OCI-LY1 (cell line): ENCODE results near the gene POU6F2.

Experiments
- H2AFZ ChIP-seq: fragments of 200-600 bp; sonication (generic), shearing (Covaris generic); 2 replicates; pipeline ENCODE4 v1.6.0; 2014; ENCODE audit warnings: antibody characterized with exemption, mild to moderate bottlenecking, low read length
- H3F3A ChIP-seq: fragments of 200-600 bp; sonication (generic), shearing (Covaris generic); 2 replicates; pipeline ENCODE4 v1.6.0; 2014; ENCODE audit warnings: mild to moderate bottlenecking, antibody characterized with exemption, low read length, moderate library complexity; ENCODE audit not compliant: insufficient read depth
- H3K27ac ChIP-seq: fragments of 200-600 bp; sonication (generic); 2 replicates; pipeline ENCODE4 v1.5.1; 2014; ENCODE audit warnings: low read length, mixed run types, mild to moderate bottlenecking, low read depth; ENCODE audit not compliant: poor library complexity, severe bottlenecking
- H3K27me3 ChIP-seq: fragments of 200-600 bp; sonication (generic); 2 replicates; pipeline ENCODE4 v1.6.0; 2014; ENCODE audit warnings: antibody characterized with exemption, mild to moderate bottlenecking, low read length, moderate library complexity; ENCODE audit not compliant: insufficient read depth
- H3K36me3 ChIP-seq: fragments of 200-600 bp; sonication (generic); 2 replicates; pipeline ENCODE4 v1.6.1; 2014; ENCODE audit warnings: mild to moderate bottlenecking, antibody characterized with exemption, low read length, moderate library complexity, mixed read lengths; ENCODE audit not compliant: insufficient read depth
- H3K4me1 ChIP-seq: fragments of 200-600 bp; sonication (generic); 2 replicates; pipeline ENCODE4 v1.5.1; 2014; ENCODE audit warnings: mild to moderate bottlenecking, low read length, moderate library complexity; ENCODE audit not compliant: insufficient read depth, severe bottlenecking
- H3K4me2 ChIP-seq: fragments of 200-600 bp; sonication (generic), shearing (Covaris generic); 2 replicates; pipeline ENCODE4 v1.6.1; 2014; ENCODE audit warnings: low read length
- H3K4me3 ChIP-seq: fragments of 200-600 bp; sonication (generic); 2 replicates; pipeline ENCODE4 v1.5.1; 2014; ENCODE audit warnings: low read length, low read depth, mild to moderate bottlenecking, mixed read lengths; ENCODE audit not compliant: poor library complexity, severe bottlenecking
- H3K79me2 ChIP-seq: fragments of 200-600 bp; shearing (Covaris generic); 2 replicates; pipeline ENCODE4 v1.6.1; 2016; ENCODE audit warnings: mixed run types, low read length, mixed read lengths; ENCODE audit not compliant: insufficient read depth
- H3K9ac ChIP-seq: fragments of 200-600 bp; sonication (generic), shearing (Covaris generic); 2 replicates; pipeline ENCODE4 v1.6.1; 2014; ENCODE audit warnings: mild to moderate bottlenecking, low read length, mixed read lengths
- H3K9me2 ChIP-seq: fragments of 200-600 bp; sonication (generic), shearing (Covaris generic); 2 replicates; pipeline ENCODE4 v1.6.1; 2014; ENCODE audit warnings: low read depth, mild to moderate bottlenecking, low read length, mixed read lengths
- H3K9me3 ChIP-seq: fragments of 200-600 bp; shearing (Covaris generic); 2 replicates; pipeline ENCODE4 v1.6.1; 2014; ENCODE audit warnings: low read length, mixed read lengths
- H4K20me1 ChIP-seq: fragments of 200-600 bp; sonication (generic), shearing (Covaris generic); 2 replicates; pipeline ENCODE4 v1.6.0; 2016; ENCODE audit warnings: mild to moderate bottlenecking, low read length; ENCODE audit not compliant: insufficient read depth
- CTCF ChIP-seq: fragments of 200-600 bp; sonication (generic), shearing (Covaris generic); IDR thresholded peaks from 2 replicates; pipeline ENCODE4 v1.5.1; 2017; ENCODE audit warnings: mild to moderate bottlenecking, antibody characterized with exemption, low read length, moderate library complexity, mixed read lengths
- EZH2 ChIP-seq: fragments of 200-600 bp; sonication (generic), shearing (Covaris generic); IDR thresholded peaks from 2 replicates; pipeline ENCODE4 v1.8.0; 2017; ENCODE audit warnings: borderline replicate concordance, mixed run types, mild to moderate bottlenecking, antibody characterized with exemption, low read length, moderate library complexity, mixed read lengths

POU6F2 gene

GRCh38 chr7:39510864-39511354 is 533.2 kb downstream of the POU6F2 start:
- Histone ChIP-seq H3K4me2 (no peak overlapping the region), H3K36me3 (no peaks in the 10 kb centered on the region), H3K27me3 (no peaks in the 10 kb centered on the region; the same call in none of the 2 replicates)

GRCh38 chr7:39515534-39516228 is 538.0 kb downstream of the POU6F2 start:
- Histone ChIP-seq H3K4me3 (no peak overlapping the region), H3K9ac (no peak overlapping the region), H3K79me2 (no peaks in the 10 kb centered on the region), H3F3A (no peaks in the 10 kb centered on the region), H3K27ac (no peak overlapping the region), H3K9me3 (no peaks in the 10 kb centered on the region), H3K4me2 (no peak overlapping the region), H3K36me3 (no peaks in the 10 kb centered on the region), H3K9me2 (no peaks in the 10 kb centered on the region), H3K27me3 (peaks cover 3% of the 10 kb centered on the region; the same call in 1 of the 2 replicates), H3K4me1 (no peaks in the 10 kb centered on the region), H4K20me1 (no peaks in the 10 kb centered on the region), H2AFZ (no peak overlapping the region)
- TF ChIP-seq EZH2 (no peak), CTCF (no peak)

More at GRCh38 chr7:39510864-39511354, 533.2 kb downstream of the POU6F2 start:
- Histone ChIP-seq H3K9me3 (no peaks in the 10 kb centered on the region), H2AFZ (no peak overlapping the region), H3F3A (no peaks in the 10 kb centered on the region), H3K4me1 (no peaks in the 10 kb centered on the region), H3K27ac (no peak overlapping the region), H3K4me3 (no peak overlapping the region), H3K9ac (no peak overlapping the region), H3K79me2 (no peaks in the 10 kb centered on the region), H4K20me1 (no peaks in the 10 kb centered on the region), H3K9me2 (no peaks in the 10 kb centered on the region)
- TF ChIP-seq CTCF (no peak), EZH2 (no peak)

DNA sequence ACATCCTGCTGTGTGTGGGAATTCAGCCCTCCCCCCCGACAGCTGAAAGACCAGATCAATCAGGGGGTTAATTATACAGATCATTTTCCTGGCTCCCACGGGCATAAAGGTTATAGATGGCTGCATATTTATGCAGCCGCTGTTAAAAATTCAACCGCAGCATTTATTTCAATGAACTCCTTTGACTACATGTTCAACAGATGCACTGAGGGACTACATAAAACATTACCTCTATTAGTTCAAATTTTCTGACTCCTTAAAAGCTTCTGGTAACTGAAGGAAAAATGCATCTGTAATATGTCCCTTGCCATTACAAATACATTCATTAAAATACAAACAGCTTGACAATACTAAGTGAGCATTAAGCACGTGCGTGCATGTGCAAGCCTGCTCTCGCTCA is 538.8 kb downstream of the POU6F2 start:
- Histone ChIP-seq H3K4me3 (no peak overlapping the region), H3K4me1 (no peaks in the 10 kb centered on the region), H3K9me3 (no peaks in the 10 kb centered on the region), H3K36me3 (no peaks in the 10 kb centered on the region), H3K9me2 (no peaks in the 10 kb centered on the region), H3F3A (no peaks in the 10 kb centered on the region), H3K9ac (no peak overlapping the region), H3K79me2 (no peaks in the 10 kb centered on the region), H4K20me1 (no peaks in the 10 kb centered on the region), H3K27me3 (peaks cover 3% of the 10 kb centered on the region; the same call in 1 of the 2 replicates), H3K4me2 (no peak overlapping the region), H2AFZ (no peak overlapping the region), H3K27ac (no peak overlapping the region)
- TF ChIP-seq CTCF (no peak), EZH2 (no peak)
